H9 (cell line): Measurements from ENCODE around the gene SLC15A5. TPM values are rescaled to one million over a fixed set of nuclear protein-coding genes. Genes with fewer than 3 reads are reported as not detected.

Experiments
- DNase-seq: peaks from one replicate; pipeline ENCODE4 v3.0.0-alpha.2; 2017
- H2AFZ ChIP-seq: one replicate; pipeline ENCODE4 v1.6.1; 2013; ENCODE audit warnings: mild to moderate bottlenecking, low read length, control low read depth, moderate library complexity
- H2AK5ac ChIP-seq: 2 replicates; pipeline ENCODE4 v1.6.1; 2013; ENCODE audit warnings: low read length, control low read depth, mixed read lengths; ENCODE audit not compliant: insufficient read length
- H2BK120ac ChIP-seq: one replicate; pipeline ENCODE4 v1.6.1; 2013; ENCODE audit warnings: low read depth, mild to moderate bottlenecking, low read length, control low read depth, inconsistent platforms; ENCODE audit not compliant: poor library complexity, severe bottlenecking
- H2BK12ac ChIP-seq: 2 replicates; pipeline ENCODE4 v1.6.1; 2013; ENCODE audit warnings: low read length, control low read depth, mixed read lengths, low read depth; ENCODE audit not compliant: insufficient read length
- H2BK15ac ChIP-seq: 2 replicates; pipeline ENCODE4 v1.6.1; 2013; ENCODE audit warnings: low read depth, low read length, control low read depth
- H2BK20ac ChIP-seq: one replicate; pipeline ENCODE4 v1.6.1; 2013; ENCODE audit warnings: low read depth, mild to moderate bottlenecking, low read length, control low read depth, inconsistent platforms; ENCODE audit not compliant: poor library complexity, severe bottlenecking
- H2BK5ac ChIP-seq: 2 replicates; pipeline ENCODE4 v1.6.1; 2013; ENCODE audit warnings: low read length, control low read depth, mixed read lengths; ENCODE audit not compliant: insufficient read length
- H3K14ac ChIP-seq: 2 replicates; pipeline ENCODE4 v1.6.1; 2013; ENCODE audit warnings: low read length, control low read depth; ENCODE audit not compliant: insufficient read depth
- H3K18ac ChIP-seq: 2 replicates; pipeline ENCODE4 v1.6.1; 2013; ENCODE audit warnings: low read depth, mild to moderate bottlenecking, mixed read lengths, low read length, control low read depth; ENCODE audit not compliant: insufficient read length
- H3K23ac ChIP-seq: 2 replicates; pipeline ENCODE4 v1.6.1; 2013; ENCODE audit warnings: low read length, control low read depth, mixed read lengths, low read depth; ENCODE audit not compliant: insufficient read length
- H3K23me2 ChIP-seq: 2 replicates; pipeline ENCODE4 v1.6.1; 2013; ENCODE audit warnings: low read depth, mild to moderate bottlenecking, mixed read lengths, low read length, control low read depth; ENCODE audit not compliant: insufficient read length, poor library complexity, severe bottlenecking
- H3K27ac ChIP-seq: 2 replicates; pipeline ENCODE4 v1.5.1; 2013; ENCODE audit warnings: low read length, control low read depth, mixed read lengths, low read depth; ENCODE audit not compliant: insufficient read length
- H3K27me3 ChIP-seq: 2 replicates; pipeline ENCODE4 v1.6.1; 2013; ENCODE audit warnings: low read length, control low read depth, inconsistent platforms; ENCODE audit not compliant: insufficient read depth
- H3K4ac ChIP-seq: 2 replicates; pipeline ENCODE4 v1.6.1; 2013; ENCODE audit warnings: low read depth, mild to moderate bottlenecking, control low read depth, inconsistent platforms, low read length, moderate library complexity
- H3K4me1 ChIP-seq: 2 replicates; pipeline ENCODE4 v1.6.1; 2013; ENCODE audit warnings: low read length, control low read depth, inconsistent platforms; ENCODE audit not compliant: insufficient read depth
- H3K4me2 ChIP-seq: 2 replicates; pipeline ENCODE4 v1.6.1; 2013; ENCODE audit warnings: low read length, control low read depth, mixed read lengths; ENCODE audit not compliant: insufficient read length, insufficient read depth
- H3K56ac ChIP-seq: 2 replicates; pipeline ENCODE4 v1.6.1; 2013; ENCODE audit warnings: low read depth, mild to moderate bottlenecking, mixed read lengths, low read length, control low read depth; ENCODE audit not compliant: insufficient read length
- H3K79me1 ChIP-seq: 2 replicates; pipeline ENCODE4 v1.6.1; 2013; ENCODE audit warnings: low read depth, mild to moderate bottlenecking, moderate library complexity, low read length, control low read depth, inconsistent platforms; ENCODE audit not compliant: insufficient read depth, poor library complexity, severe bottlenecking
- H3K79me2 ChIP-seq: 2 replicates; pipeline ENCODE4 v1.6.1; 2013; ENCODE audit warnings: low read length, control low read depth, inconsistent platforms; ENCODE audit not compliant: insufficient read depth
- H3K9ac ChIP-seq: 2 replicates; pipeline ENCODE4 v1.6.1; 2013; ENCODE audit warnings: low read length, control low read depth, mixed read lengths; ENCODE audit not compliant: insufficient read length; ENCODE audit errors: extremely low read depth
- H3K9me3 ChIP-seq: one replicate; pipeline ENCODE4 v1.6.1; 2013; ENCODE audit warnings: low read depth, low read length, inconsistent platforms; ENCODE audit not compliant: control insufficient read depth
- H3T11ph ChIP-seq: one replicate; pipeline ENCODE4 v1.6.1; 2013; ENCODE audit warnings: mild to moderate bottlenecking, low read length, control low read depth, inconsistent platforms
- H4K20me1 ChIP-seq: one replicate; pipeline ENCODE4 v1.6.1; 2013; ENCODE audit not compliant: control insufficient read depth, insufficient read length, insufficient read depth
- H4K5ac ChIP-seq: 2 replicates; pipeline ENCODE4 v1.6.1; 2013; ENCODE audit warnings: low read depth, mild to moderate bottlenecking, mixed read lengths, low read length, control low read depth; ENCODE audit not compliant: insufficient read length
- H4K8ac ChIP-seq: replicated peaks from 2 replicates; pipeline ENCODE4 v1.6.1; 2013; ENCODE audit warnings: low read length, control low read depth, mixed read lengths, low read depth; ENCODE audit not compliant: insufficient read length
- H4K91ac ChIP-seq: 2 replicates; pipeline ENCODE4 v1.6.1; 2013; ENCODE audit warnings: low read depth, mild to moderate bottlenecking, moderate library complexity, mixed read lengths, low read length, control low read depth; ENCODE audit not compliant: insufficient read length
- H3K27ac Mint-ChIP-seq, 3 experiments: 2 replicates in 2 of 3; 3 replicates in 1 of 3; pipeline ENCODE4 v1.8.0; 2020 to 2021; ENCODE audit warnings: mixed read lengths in 3 of 3, mild to moderate bottlenecking in 1 of 3, moderate library complexity in 1 of 3
- H3K27me3 Mint-ChIP-seq: 2 replicates; pipeline ENCODE4 v1.8.0; 2021; ENCODE audit warnings: low read depth, mild to moderate bottlenecking, moderate library complexity, mixed read lengths
- H3K36me3 Mint-ChIP-seq, 3 experiments: 2 replicates in 2 of 3; 3 replicates in 1 of 3; pipeline ENCODE4 v1.8.0; 2020 to 2021; ENCODE audit warnings: low read depth in 3 of 3, mixed read lengths in 3 of 3; ENCODE audit not compliant: insufficient read depth in 1 of 3
- H3K4me1 Mint-ChIP-seq, 2 experiments: 2 replicates each; pipeline ENCODE4 v1.8.0; 2020; ENCODE audit warnings: mixed read lengths in 2 of 2
- H3K4me3 Mint-ChIP-seq, 2 experiments: 2 replicates in 1 of 2; 3 replicates in 1 of 2; pipeline ENCODE4 v1.8.0; 2020 to 2021; ENCODE audit warnings: mild to moderate bottlenecking in 2 of 2, mixed read lengths in 2 of 2, moderate library complexity in 1 of 2
- H3K9me3 Mint-ChIP-seq, 2 experiments: 2 replicates in 1 of 2; 3 replicates in 1 of 2; pipeline ENCODE4 v1.8.0; 2020; ENCODE audit warnings: mild to moderate bottlenecking in 2 of 2, mixed read lengths in 2 of 2, moderate library complexity in 1 of 2
- CTCF ChIP-seq: fragments of 200-600 bp; sonication (generic); conservative IDR thresholded peaks from 3 replicates; pipeline ENCODE4 v1.8.0; 2021; ENCODE audit warnings: antibody characterized with exemption, mild to moderate bottlenecking
- WGBS: extraction: QIAGEN DNeasy Blood & Tissue Kit; methylation state at CpG from one replicate; pipeline ENCODE4 v1.1.7; 2013; ENCODE audit warnings: missing lambda C conversion rate, low lambda C conversion rate, mixed read lengths; ENCODE audit not compliant: insufficient read length; ENCODE audit errors: extremely low coverage; 5-methylcytosine and 5-hydroxymethylcytosine counted together
- total RNA-seq: library from RNA; stranded (reverse); gene quantifications from 2 replicates; pipeline ENCODE4 v1.2.1, GENCODE V29; 2021

Gene SLC15A5
- total RNA-seq, 1 experiment from 2014 or later: not detected

DNA sequence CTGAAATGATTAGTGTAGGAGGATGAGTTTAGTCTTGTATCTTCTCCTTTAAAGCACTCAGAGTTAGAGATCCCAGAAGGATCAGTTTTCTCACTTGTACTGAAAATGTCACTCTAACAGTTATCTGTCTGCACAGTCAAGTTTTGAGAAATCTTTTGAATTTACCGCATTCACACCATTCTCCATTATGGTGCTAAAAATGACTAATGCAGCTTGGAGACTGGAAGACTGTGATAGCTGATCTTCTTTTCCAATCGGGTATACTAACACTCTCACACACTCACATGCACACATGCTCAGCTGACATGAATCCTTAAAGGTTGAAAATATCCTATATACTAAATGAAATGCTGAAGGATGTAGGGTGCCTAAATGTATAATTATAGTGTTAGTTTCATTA lies 65.8 kb downstream of the SLC15A5 start:
- Histone ChIP-seq H4K8ac (no peak overlapping the region), H3K23me2 (no peaks in the 10 kb centered on the region), H3K56ac (no peak overlapping the region), H3K9ac (no peak overlapping the region), H3K27ac (no peak overlapping the region), H2BK12ac (no peak overlapping the region), H2BK20ac (no peak overlapping the region), H3K18ac (no peak overlapping the region), H3K4me1 (no peaks in the 10 kb centered on the region), H3K4ac (no peak overlapping the region), H3K14ac (no peak overlapping the region), H3K23ac (no peak overlapping the region), H3K4me2 (no peak overlapping the region), H2BK5ac (no peak overlapping the region), H3K79me2 (no peaks in the 10 kb centered on the region), H3K27me3 (no peaks in the 10 kb centered on the region), H4K91ac (no peak overlapping the region), H3K79me1 (no peaks in the 10 kb centered on the region), H4K5ac (no peak overlapping the region), H2AK5ac (no peak overlapping the region), H4K20me1 (no peaks in the 10 kb centered on the region), H2BK120ac (no peak overlapping the region), H2AFZ (no peak overlapping the region), H2BK15ac (no peak overlapping the region), H3K9me3 (no peaks in the 10 kb centered on the region), H3T11ph (no peak overlapping the region)
- H3K36me3 Mint-ChIP-seq: no peaks in the 10 kb centered on the region
- WGBS: no CpG with 5 or more reads among the region's 2 CpGs
- H3K27me3 Mint-ChIP-seq: no peaks in the 10 kb centered on the region
- H3K27ac Mint-ChIP-seq: no peak overlapping the region
- no peak for DNase-seq
- H3K4me1 Mint-ChIP-seq: peaks cover 0 to under 1% of the 10 kb centered on the region in 2 experiments; a peak in 3 of 4 replicates
- H3K4me3 Mint-ChIP-seq: no peak overlapping the region
- no peaks in the 10 kb centered on the region for H3K9me3 Mint-ChIP-seq
- no peak for TF ChIP-seq CTCF
